ENCODE measurements around the gene WDR3.

The WDR3 gene

DNA sequence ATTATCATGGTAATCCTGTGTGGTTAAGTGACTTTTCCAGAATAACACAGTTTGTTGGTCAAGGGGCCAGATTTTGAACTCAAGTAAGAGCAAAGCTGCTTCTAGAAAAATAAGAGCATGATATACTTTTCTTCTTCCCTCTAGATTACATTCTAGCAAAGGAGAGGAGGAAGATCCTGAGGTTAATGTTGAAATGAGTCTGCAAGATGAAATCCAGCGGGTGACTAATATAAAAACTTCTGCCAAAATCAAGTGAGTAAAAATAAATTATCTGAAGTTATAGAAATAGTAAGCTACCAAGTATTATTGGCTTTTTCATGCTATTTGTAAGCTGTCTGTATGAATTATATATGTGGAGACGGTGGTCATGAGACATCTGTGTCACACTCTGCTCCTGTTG is 12.8 kb downstream of the WDR3 start:
- in situ Hi-C loops (cut with MboI; ENCODE audit: low sequenced_read_pairs), result no loop called here

DNA sequence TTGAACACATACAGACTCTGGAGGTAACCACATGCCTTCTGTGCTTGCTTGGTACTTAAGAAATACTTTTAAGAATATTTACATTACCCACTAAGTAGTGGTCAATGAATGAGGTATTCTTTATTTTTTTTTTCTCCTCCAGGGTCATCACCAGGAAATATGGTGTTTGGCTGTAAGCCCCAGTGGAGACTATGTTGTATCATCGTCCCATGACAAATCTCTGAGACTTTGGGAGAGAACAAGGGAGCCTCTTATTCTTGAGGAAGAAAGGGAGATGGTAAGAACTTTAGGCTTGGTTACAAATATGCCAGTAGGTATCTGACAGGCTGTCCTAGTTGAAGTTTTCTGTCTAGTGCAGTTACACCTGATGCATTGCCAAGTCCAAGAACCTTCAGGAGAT is 22.8 kb downstream of the WDR3 start:
- in situ Hi-C loops (cut with MboI; ENCODE audit: low sequenced_read_pairs), result no loop called here

- in situ Hi-C loops (cut with MboI; ENCODE audit: low sequenced_read_pairs), result no loop called here
Observed at GRCh38 chr1:117959364-117959763, 29.8 kb downstream of the WDR3 start.

DNA sequence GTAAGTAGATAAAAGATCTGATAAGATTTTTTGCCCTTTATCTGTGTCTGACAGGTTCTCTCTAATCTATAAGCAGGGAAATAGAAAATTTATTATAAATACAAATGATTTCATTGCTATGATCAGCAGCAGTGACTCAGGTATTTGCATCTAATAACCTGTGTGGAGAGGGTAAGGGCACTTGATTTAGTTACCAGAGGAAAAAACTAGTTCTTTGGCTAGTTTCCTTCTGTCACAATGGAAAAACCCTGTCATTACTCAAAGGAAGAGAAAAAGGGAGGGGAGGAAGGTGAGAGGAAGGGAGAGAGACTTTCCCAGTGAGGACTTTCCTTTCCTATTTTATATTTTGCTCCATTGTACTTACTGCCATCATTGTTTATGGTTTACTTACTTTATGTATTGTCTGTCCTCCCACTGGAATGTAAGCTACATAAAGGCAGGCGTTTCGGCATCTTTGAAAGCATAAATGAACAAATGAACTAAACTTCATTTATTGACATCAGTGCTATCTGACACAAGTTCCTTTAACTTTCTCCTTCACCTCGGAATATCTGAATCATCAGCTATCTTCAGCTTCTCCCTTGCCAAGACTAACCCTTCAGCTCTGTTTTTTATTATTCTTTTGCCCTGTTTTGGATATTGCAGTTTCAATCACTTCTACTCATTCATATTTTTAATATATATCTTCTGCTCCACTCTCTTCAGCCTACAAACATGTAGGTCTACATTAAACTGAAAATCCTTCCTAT is 34.9 kb downstream of the WDR3 start:
- in situ Hi-C loops (cut with MboI; ENCODE audit: low sequenced_read_pairs), result no loop called here

GRCh38 chr1:117967477-117967876 is 37.9 kb downstream of the WDR3 start:
- in situ Hi-C loops (cut with MboI; ENCODE audit: low sequenced_read_pairs), result no loop called here

- in situ Hi-C loops (cut with MboI; ENCODE audit: low sequenced_read_pairs), result no loop called here
Observed at GRCh38 chr1:117967881-117968280, 38.3 kb downstream of the WDR3 start.

GRCh38 chr1:117970252-117970651 is 40.7 kb downstream of the WDR3 start:
- in situ Hi-C loops (cut with MboI; ENCODE audit: low sequenced_read_pairs), result no loop called here

DNA sequence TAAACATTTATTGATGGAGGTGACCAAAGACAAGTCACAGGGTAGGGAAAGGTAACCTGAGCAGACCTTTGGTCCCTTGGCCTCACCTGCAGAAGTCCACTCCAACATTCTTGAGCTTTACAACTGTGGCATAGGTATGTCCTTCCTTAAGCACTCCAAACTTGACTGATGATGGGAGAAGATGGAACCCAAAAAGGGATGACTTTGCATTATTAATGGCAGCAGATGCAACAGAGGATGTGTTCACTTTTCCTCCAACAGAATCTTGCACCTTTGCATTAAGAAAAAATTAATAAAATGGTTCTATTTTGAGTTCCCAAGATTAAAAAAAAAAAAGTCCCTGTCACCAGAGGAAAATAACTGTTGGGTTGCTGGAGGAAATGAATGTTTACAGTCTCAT is 42.2 kb downstream of the WDR3 start:
- in situ Hi-C loops (cut with MboI; ENCODE audit: low sequenced_read_pairs), result no loop called here

- in situ Hi-C loops (cut with MboI; ENCODE audit: low sequenced_read_pairs), result no loop called here
Observed at GRCh38 chr1:117976381-117976780, 46.8 kb downstream of the WDR3 start.

DNA sequence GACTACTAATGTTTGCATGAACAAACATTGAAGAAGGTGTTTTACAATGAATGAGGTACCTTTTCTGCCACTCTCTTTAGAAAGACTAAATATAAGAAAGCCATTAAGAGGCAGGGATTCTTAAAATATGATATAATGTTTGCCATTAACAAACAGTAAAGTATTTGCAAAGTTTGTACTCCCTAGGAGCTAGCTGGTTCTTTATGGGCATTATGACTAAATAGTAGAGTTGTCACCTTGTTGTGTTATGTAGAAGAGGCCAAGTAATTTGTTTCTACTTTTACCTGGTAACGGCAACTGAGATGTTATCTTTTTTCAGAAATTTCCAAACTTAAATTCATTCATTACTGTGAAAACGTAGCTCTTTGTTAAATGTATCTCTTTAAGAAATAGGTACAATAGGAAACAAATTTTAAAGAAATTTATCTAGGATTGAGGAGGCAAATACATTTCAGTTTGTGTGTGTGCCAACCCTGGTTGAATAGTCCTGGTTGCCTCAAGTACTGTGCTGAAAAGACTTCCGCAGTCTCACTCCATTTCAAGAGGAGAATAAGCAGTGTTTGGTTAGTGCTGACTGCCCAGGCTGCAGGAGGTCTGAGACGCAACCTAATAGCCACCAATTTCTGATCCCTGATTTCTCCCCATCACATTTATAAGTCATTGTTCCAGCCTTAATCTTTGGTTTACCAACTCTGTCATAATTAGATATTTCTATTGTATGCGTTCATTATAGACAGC is 52.1 kb downstream of the WDR3 start:
- in situ Hi-C loops (cut with MboI; ENCODE audit: low sequenced_read_pairs), result no loop called here

DNA sequence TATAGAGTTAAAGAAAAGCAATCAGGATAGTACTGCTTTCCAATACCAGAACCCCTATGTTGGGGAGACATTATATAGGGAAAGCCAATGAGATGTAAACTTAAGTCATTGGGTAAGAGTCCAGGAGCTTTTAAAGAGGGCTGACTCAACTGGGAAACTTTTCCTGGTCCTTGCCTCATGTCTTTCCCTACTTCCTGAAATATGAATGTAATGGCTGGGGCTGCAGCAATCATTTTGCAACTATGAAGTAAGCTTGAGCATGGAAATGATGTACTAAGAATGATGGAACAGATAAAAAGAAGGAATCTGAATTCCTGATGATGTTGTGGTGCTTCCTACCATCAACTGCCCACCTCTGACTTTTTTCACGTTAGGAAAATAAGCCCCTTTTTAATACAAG is 55.7 kb downstream of the WDR3 start:
- in situ Hi-C loops (cut with MboI; ENCODE audit: low sequenced_read_pairs), result no loop called here

GRCh38 chr1:117985973-117986372 is 56.4 kb downstream of the WDR3 start:
- in situ Hi-C loops (cut with MboI; ENCODE audit: low sequenced_read_pairs), result no loop called here

DNA sequence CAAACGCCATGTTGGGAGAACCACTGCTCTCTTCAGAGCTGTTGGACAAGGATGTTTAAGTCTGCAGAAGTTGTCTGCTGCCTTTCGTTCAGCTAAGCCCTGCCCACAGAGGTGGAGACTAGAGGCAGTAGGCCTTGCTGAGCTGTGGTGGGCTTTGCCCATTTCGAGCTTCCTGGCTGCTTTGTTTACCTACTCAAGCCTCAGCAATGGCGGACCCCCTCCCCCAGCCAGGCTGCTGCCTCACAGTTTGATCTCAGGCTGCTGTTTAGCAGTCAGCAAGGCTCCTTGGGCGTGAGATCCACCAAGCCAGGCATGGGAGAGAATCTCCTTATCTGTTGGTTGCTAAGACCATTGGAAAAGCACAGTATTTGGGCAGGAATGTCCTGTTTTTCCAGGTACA is 74.8 kb downstream of the WDR3 start:
- in situ Hi-C loops (cut with MboI; ENCODE audit: low sequenced_read_pairs), result no loop called here

- in situ Hi-C loops (cut with MboI; ENCODE audit: low sequenced_read_pairs), result no loop called here
Observed at GRCh38 chr1:118007391-118007790, 77.9 kb downstream of the WDR3 start.

DNA sequence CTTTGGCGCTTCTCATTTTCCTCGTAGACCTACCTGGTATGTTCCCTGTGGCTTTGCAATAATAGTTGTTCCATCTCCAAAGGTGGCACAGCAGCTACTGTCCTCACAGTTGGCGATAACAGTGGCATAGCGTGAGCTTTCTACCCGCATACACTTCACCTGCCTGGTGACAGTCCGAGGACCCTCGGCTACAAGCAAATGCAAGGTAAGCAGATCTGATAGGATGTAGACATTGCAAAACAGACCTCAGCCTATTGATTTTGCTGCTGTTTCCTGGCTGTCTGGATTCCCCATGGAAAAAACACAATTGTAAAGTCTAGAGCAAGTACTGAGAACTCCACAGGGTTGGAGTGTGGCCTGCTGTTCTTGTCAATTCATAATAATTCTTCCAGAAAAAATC is 78.5 kb downstream of the WDR3 start:
- in situ Hi-C loops (cut with MboI; ENCODE audit: low sequenced_read_pairs), result no loop called here

DNA sequence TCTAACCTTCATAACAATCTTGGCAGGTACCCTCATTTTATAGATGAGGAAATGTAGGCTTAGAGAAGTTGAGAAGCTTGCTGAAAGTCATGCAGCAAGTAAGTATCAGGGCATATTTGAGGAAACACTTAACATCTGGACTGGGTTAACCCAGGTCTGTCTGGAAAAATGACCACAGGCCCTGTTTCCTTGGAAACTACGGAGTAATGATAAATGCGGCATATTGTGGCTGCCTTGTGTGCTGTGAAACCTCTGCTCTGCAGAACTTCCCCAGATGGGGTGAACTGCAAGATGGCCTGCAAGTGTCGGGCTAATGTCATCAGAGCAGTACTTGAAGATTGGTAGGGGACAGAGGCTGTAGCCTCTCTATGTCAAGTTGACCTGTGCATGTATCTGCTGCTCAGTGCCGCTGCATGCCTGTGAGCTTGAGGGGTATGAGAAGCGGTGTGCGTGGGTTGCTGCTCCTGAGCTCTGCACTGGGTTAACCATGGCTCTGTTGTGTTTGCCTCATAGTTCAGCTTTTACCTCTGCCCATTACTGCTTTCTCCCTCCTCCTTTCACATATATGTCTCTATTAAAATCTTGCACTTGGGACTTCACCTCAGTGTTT is 83.1 kb downstream of the WDR3 start:
- in situ Hi-C loops (cut with MboI; ENCODE audit: low sequenced_read_pairs), result no loop called here

DNA sequence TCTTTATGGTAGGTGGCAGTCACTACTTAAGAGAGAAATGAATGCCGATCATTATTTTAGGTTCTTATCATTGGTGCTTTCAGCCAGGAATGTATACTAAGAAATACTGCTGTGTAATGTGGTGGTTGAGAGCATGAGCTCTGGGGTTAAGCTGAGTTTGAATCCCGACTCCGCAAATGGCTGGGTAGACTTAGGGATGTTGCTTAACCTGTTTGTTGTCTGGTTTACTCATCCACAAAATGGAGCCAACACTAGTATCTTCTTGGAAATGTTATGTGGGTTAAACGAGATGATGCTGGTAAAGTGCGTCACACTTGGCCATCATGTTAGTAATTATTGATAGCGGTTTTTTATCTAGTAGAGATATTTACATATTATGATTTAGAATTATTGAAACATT is 83.8 kb downstream of the WDR3 start:
- in situ Hi-C loops (cut with MboI; ENCODE audit: low sequenced_read_pairs), result no loop called here

DNA sequence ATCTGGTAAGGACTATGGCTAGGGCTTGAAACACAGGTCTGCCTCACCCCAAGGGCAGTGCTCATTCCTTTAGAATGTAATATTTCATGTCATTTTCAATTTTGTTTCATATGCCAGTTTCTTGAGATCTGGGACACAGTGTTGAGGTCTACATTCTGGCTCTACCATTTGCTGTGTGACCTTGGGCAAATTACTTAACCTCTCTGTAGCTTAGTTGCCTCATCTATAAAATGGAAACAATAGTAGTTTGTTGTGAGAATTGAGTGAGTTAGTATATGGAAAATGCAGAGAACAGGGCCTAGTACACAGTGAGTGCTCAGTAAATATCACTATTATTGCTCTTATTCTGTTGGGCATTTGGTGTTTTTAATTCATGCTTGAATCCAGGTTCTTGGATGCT is 84.4 kb downstream of the WDR3 start:
- in situ Hi-C loops (cut with MboI; ENCODE audit: low sequenced_read_pairs), result no loop called here
